SJSA1 (cell line): ENCODE data around the gene MRRF. TPM values are rescaled to one million over a fixed set of nuclear protein-coding genes. Genes with fewer than 3 reads are reported as not detected.
"Not testable (repeated sequence)": the region's sequence is repeated elsewhere in the genome, so short reads cannot be mapped to it uniquely, and the experiment has no call there.

ENCODE experiments used
- DNase-seq, 2 experiments: peaks; one replicate each; pipeline ENCODE4 v3.0.0-alpha.2; 2015 to 2020; ENCODE audit warnings: low spot score in 2 of 2, low read depth in 1 of 2
- H3K27ac ChIP-seq: fragments of 250-450 bp; sonication (Bioruptor Pico); 2 replicates; pipeline ENCODE4 v1.5.1; 2020; ENCODE audit warnings: mild to moderate bottlenecking, moderate library complexity
- H3K27me3 ChIP-seq: fragments of 250-450 bp; sonication (Bioruptor Pico); replicated peaks from 2 replicates; pipeline ENCODE4 v1.5.1; 2020; ENCODE audit warnings: mild to moderate bottlenecking, moderate library complexity
- H3K36me3 ChIP-seq: fragments of 250-450 bp; sonication (Bioruptor Pico); 2 replicates; pipeline ENCODE4 v1.5.1; 2020; ENCODE audit warnings: mild to moderate bottlenecking
- H3K4me1 ChIP-seq: fragments of 250-450 bp; sonication (Bioruptor Pico); replicated peaks from 2 replicates; pipeline ENCODE4 v1.6.1; 2021; ENCODE audit warnings: mild to moderate bottlenecking
- H3K4me3 ChIP-seq: fragments of 250-450 bp; sonication (Bioruptor Pico); 2 replicates; pipeline ENCODE4 v1.5.1; 2020; ENCODE audit warnings: mild to moderate bottlenecking
- H3K9me3 ChIP-seq: fragments of 250-450 bp; sonication (Bioruptor Pico); replicated peaks from 2 replicates; pipeline ENCODE4 v1.5.1; 2020; ENCODE audit warnings: mild to moderate bottlenecking
- total RNA-seq: library from RNA; depleted of rRNA; stranded (reverse); fragments of >200 nt; shearing (Covaris generic); gene quantifications from 2 replicates; pipeline ENCODE4 v1.2.3, GENCODE V29; 2014

Gene MRRF
- total RNA-seq, 1 experiment from 2014 or later, result 21.8 TPM

DNA sequence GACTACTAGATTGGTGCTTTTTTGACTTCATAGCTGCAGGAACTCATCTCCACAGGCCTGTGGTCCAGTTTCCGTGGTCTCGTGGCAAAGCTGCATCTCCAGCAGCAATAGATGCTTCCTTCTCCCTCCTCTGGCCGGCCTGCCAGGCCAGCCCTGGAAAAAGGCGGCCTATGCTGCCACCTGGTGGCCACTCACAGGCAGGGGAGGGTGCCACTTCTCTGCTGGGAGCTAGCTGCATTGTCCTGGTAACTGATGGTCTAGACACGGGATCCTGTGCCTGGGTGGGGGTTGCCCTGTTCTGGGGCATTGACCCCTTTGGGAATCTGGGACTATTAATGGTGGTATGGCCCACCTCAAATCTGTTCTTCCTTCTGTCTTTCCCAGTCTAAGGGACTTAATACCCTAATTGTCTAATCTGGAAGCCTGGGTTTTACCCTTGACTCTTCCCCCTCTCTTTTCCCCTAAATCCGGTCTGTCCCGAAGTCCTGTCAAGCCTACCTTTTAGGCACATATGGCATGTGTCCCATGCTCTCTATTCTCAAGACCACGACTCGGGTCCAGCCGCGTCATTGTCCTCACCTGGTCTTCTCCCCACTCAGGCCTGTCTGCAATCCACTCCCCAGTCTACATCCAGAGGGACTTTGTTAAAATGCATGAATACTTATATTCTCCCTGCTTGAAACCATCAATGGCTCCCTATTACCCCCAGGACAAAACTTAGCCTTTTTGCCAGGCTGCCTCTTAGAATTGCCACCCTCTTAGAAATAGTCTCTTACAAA lies 86.1 kb downstream of the MRRF start:
- no peak overlapping the region for H3K4me3 ChIP-seq
- H3K27ac ChIP-seq, result no peak overlapping the region
- no peaks in the 10 kb centered on the region for H3K9me3 ChIP-seq
- H3K36me3 ChIP-seq, result no peaks in the 10 kb centered on the region
- DNase-seq, result peak; percentile 68 to 74
- peaks cover 7% of the 10 kb centered on the region for H3K27me3 ChIP-seq
- H3K4me1 ChIP-seq, result peaks cover 18% of the 10 kb centered on the region

DNA sequence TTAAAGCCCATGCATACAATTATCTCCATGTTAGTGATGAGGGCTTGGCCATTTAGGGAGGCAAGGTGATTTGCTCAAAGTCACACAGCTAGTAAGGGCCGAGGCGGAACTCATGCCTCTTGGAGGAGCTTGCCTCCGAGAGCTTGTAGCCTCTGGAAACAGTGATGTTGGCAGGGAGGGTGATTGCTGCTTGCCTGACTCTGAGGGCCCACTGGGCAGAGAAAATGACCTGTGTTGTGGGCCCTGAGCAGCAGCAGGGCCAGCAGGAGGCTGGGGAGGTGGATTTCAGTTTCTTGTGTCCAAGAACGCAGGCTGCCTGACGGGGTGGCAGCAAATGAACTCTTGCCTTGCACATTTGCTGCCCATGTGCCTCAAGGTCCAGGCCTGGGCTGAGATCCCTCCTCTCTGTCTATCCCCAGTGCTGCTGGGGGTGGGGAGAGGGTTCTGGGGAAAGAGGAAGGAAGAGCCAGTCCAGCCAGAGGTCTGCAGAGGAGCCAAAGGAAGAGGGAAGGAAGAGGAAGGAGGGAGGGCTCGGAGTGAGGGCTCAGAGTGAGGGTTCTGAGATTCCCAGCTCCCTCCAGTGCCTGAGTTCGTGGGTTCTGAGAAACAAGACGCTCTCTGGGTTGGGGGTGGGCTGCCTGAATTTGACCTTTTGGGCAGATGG lies 90.0 kb downstream of the MRRF start:
- no peak for DNase-seq
- H3K27ac ChIP-seq, result no peak overlapping the region
- no peak overlapping the region for H3K4me3 ChIP-seq
- H3K9me3 ChIP-seq, result no peaks in the 10 kb centered on the region
- no peaks in the 10 kb centered on the region for H3K36me3 ChIP-seq
- H3K4me1 ChIP-seq, result peaks cover 2% of the 10 kb centered on the region; the same call in 1 of the 2 replicates
- no peaks in the 10 kb centered on the region for H3K27me3 ChIP-seq

DNA sequence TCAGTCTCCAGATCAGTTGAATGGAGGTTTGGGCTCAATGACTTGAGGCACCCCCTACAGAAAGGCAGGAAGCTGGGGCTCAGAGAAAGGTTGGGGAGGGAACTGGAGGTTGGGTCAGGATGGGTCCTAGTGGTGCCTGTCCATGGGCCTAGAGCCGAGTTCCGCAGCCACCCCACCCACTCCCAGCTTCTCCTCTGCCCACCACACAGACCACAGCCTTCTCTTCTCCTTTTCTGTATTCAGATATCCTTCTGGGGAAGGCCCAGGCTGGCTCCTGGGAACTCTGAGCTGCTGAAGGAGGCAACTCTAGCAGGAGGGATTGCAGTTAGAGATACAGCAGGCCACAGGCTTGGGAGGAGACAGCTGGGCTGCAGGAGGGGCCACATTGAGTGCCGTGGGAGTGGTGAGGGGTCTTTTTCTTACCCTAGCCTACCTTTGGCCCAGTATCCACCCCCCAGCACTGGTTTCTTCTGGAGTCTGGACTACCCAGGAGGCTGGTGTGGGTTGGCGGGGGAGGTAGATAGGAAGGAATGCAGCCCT lies 90.7 kb downstream of the MRRF start:
- Histone ChIP-seq H3K27me3 (no peaks in the 10 kb centered on the region), H3K27ac (no peak overlapping the region), H3K4me3 (no peak overlapping the region), H3K4me1 (peaks cover 8% of the 10 kb centered on the region), H3K9me3 (no peaks in the 10 kb centered on the region), H3K36me3 (no peaks in the 10 kb centered on the region)
- DNase-seq, result no peak

DNA sequence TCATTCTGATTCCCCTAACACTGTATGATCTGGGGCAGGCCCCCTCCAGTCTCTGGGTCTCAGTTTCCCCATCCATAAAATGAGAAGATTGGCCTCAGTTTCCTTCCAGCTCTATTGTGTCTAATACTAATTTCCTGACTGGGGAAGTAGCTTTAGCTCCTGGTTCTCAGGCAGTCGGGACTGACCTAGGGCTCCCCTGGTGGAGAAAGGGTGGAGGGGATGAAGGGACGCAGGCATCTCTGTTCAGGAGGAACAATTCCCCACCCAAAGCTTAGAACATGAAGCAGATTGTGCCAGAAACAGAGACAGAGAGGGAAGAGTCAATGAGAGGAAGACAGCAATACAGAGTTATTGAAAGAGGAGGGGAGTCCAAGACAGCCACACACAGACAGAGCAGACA lies 91.9 kb downstream of the MRRF start:
- H3K4me3 ChIP-seq, result no peak overlapping the region
- H3K9me3 ChIP-seq, result no peaks in the 10 kb centered on the region
- peaks cover 16% of the 10 kb centered on the region for H3K4me1 ChIP-seq
- H3K27ac ChIP-seq, result no peak overlapping the region
- H3K36me3 ChIP-seq, result no peaks in the 10 kb centered on the region
- DNase-seq, result no peak
- H3K27me3 ChIP-seq, result no peaks in the 10 kb centered on the region

DNA sequence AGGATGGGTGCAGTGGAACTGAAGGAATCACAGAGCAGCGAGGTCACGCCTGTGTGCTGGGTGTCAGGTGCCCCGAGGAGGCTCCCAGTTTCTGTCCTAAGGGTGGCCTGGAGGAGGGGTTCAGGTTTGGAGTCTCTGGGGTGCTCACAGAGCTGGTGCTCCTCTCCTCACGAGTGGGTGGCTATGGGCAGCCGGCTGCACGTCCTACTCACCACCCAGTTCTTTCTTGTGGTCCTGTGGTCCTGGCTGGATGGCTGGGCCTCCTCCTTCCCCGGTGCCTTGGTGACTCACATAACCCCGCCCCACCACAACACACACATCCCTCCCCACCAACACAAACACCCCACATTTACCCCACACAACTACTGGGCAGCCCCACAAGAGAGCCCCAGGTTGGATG lies 96.2 kb downstream of the MRRF start:
- no peaks in the 10 kb centered on the region for H3K27me3 ChIP-seq
- no peaks in the 10 kb centered on the region for H3K9me3 ChIP-seq
- no peak overlapping the region for H3K4me3 ChIP-seq
- no peak overlapping the region for H3K27ac ChIP-seq
- peaks cover 16% of the 10 kb centered on the region for H3K4me1 ChIP-seq
- no peaks in the 10 kb centered on the region for H3K36me3 ChIP-seq
- DNase-seq, result peak in 1 of 2 experiments; percentile 51

DNA sequence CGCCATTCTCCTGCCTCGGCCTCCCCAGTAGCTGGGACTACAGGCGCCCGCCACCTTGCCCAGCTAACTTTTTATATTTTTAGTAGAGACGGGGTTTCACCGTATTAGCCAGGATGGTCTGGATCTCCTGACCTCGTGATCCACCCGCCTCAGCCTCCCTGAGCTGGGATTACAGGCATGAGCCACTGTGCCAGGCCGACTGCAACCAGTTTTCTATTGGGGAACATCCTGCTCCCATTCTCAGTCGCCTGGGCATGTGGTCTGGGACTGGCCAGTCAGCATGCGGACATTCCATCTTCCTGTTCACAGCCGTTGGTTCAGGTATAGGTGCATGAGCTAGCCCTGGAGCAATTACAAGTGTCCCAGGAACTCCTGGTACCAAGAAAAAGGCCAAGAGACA lies 98.4 kb downstream of the MRRF start:
- peaks cover 16% of the 10 kb centered on the region for H3K4me1 ChIP-seq
- not testable (repeated sequence) for H3K27ac ChIP-seq, H3K4me3 ChIP-seq, H3K9me3 ChIP-seq, DNase-seq, H3K36me3 ChIP-seq, H3K27me3 ChIP-seq

DNA sequence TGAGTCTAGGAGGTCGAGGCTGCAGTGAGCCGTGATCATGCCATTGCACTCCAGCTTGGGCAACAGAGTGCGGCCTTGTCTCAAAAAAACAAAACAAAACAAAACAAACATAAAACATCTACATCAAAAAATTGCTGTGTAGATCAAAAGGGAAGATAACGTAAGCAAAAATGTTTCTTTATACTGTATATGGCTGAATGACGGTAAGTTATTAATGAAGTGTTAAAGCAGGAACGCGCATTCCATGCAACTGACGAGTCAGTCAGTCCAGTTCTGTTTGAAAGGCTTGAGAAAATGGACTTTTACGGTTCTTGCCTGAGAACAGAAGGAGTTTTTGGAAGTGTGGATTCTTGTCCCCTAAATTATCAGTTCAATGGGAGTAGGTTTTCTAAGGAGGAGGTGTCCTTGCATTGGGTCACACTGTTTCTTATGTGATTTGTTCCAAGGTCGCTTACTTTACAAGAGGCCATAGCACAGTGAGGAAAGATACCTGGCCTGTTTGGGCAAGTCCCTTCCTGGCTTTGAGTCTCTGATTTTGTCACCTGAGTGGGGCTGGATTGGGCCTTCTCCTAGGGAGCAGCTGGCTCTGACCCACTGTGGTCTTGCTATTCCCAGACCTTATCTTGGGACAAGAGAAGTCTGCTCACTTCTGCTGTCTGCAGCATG lies 99.6 kb downstream of the MRRF start:
- Histone ChIP-seq H3K4me3 (no peak overlapping the region), H3K9me3 (no peaks in the 10 kb centered on the region), H3K36me3 (no peaks in the 10 kb centered on the region), H3K4me1 (peaks cover 16% of the 10 kb centered on the region), H3K27ac (no peak overlapping the region), H3K27me3 (no peaks in the 10 kb centered on the region)
- no peak for DNase-seq

DNA sequence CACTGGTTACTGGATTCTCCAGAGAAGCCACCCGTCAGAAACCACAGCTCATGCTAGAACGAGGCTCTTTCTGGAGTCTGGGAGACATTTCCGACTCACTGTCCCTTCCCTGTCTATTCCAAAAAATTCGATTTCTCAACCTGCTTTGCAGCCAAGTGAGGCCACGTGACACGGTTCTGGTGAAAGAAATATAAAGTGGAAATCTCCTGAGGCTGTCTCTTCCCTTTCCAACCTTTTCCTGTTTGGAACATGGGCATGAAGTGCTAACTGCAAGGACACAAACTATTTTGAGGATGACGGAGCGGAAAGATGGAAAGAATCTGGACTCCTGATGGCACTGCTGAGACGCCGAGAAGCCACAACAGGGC lies 100.1 kb downstream of the MRRF start:
- no peak for DNase-seq
- H3K4me3 ChIP-seq, result no peak overlapping the region
- H3K36me3 ChIP-seq, result no peaks in the 10 kb centered on the region
- no peaks in the 10 kb centered on the region for H3K27me3 ChIP-seq
- peaks cover 13% of the 10 kb centered on the region for H3K4me1 ChIP-seq
- H3K9me3 ChIP-seq, result no peaks in the 10 kb centered on the region
- no peak overlapping the region for H3K27ac ChIP-seq

DNA sequence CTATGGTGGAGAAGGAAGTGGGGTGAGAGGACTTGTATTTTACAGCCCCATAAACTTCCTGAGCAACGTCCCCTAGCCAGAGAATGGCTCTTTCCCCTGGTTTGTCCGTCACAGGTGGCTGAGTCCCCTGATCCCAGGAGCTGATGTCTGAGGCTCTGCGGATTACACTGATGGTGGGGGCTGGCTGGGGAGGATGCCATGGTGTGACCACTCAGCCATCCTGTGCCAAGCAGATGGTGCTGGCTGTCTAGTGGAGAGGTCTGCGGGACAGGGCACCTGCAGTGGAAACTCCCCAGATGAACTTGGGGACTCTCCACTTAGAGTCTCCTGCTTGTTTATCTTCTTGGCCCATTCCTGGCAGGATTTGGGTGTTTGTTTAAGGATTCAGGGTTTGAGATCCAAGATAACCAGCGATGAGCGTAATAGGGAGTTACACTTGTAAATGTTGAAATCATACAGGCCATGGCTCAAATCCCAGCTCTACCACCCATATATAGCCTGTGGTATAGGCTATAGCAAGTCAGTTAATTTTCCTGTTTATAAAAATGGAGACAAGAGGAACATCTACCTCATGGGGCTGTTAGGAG lies 101.5 kb downstream of the MRRF start:
- H3K9me3 ChIP-seq, result no peaks in the 10 kb centered on the region
- no peak overlapping the region for H3K27ac ChIP-seq
- no peaks in the 10 kb centered on the region for H3K36me3 ChIP-seq
- no peak overlapping the region for H3K4me3 ChIP-seq
- H3K4me1 ChIP-seq, result peaks cover under 1% of the 10 kb centered on the region; the same call in 1 of the 2 replicates
- H3K27me3 ChIP-seq, result no peaks in the 10 kb centered on the region
- no peak for DNase-seq

DNA sequence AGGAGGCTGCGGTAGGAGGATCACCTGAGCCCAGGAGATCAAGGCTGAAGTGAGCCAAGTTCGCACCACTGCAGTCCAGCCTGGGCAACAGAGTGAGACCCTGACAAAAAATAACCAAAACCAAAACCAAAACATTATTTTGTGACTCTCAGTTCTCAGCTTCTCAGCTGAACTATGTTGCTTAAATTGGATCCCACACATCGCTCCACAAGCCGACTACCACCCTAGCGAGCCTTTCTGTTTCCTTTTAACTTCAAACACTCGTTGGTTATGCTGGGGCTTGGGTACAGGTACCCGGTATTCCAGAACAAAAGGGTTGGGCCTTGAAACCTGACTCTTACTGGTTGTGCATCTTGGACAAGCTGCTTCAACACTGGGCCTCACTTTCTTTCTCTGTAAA lies 102.4 kb downstream of the MRRF start:
- H3K36me3 ChIP-seq, result no peaks in the 10 kb centered on the region
- H3K4me1 ChIP-seq, result no peaks in the 10 kb centered on the region
- no peak for DNase-seq
- H3K27me3 ChIP-seq, result no peaks in the 10 kb centered on the region
- H3K4me3 ChIP-seq, result no peak overlapping the region
- no peaks in the 10 kb centered on the region for H3K9me3 ChIP-seq
- H3K27ac ChIP-seq, result no peak overlapping the region

DNA sequence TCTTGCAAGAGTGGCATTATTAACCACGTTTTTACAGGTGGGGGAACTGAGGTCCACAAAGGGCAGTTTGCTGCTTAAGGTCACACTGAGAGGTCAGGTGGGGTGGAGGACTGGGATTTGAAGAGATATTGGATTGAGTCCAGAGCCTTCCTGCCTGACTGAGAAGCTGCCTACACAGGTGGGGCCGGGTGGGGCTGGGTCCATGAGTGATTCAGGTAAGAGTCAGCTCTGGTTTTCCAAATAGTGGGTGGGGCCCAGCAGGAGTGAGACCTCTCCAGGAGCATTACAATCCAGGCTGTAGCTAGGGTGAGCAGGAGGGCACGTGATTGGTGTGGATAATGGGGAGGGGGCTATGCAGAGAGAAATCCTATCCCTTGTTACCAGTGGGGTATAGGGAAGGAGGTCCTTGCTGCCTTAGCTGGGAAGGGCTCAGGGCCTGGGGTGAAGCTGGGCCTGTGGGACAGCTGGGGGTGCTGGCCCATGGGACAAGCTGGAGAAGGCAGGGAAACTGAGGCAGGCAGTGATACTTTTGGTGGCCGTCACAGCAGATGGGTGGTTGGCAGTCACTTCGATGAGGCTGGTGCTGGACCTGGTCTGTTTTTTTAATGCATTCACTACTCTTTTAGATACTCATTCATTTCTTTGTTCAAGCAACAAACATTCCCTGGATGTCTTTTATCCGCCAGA lies 103.2 kb downstream of the MRRF start:
- H3K27me3 ChIP-seq, result no peaks in the 10 kb centered on the region
- H3K4me3 ChIP-seq, result no peak overlapping the region
- H3K27ac ChIP-seq, result no peak overlapping the region
- H3K4me1 ChIP-seq, result no peaks in the 10 kb centered on the region
- DNase-seq, result no peak
- H3K36me3 ChIP-seq, result no peaks in the 10 kb centered on the region
- no peaks in the 10 kb centered on the region for H3K9me3 ChIP-seq

DNA sequence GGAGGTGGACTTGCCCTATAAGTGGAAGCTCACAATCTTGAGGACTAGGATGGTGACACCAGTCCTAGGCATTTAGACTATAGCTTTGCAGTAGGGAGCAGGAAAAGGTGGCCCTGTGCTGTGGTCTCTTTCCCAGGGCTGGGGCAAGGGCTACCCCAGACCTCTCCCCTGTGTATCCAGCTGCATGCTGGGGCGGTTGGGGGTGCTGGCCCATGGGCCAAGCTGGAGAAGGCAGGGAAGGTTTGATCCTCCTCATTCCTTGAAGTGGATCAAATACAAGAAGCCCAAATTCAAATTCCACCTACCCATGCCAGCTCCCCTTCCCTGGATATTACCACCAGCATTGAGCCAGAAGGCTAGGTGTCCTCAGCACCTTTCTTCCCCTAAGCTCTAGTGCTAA lies 104.0 kb downstream of the MRRF start:
- Histone ChIP-seq H3K9me3 (no peaks in the 10 kb centered on the region), H3K4me3 (no peak overlapping the region), H3K36me3 (no peaks in the 10 kb centered on the region), H3K27ac (no peak overlapping the region), H3K4me1 (no peaks in the 10 kb centered on the region), H3K27me3 (no peaks in the 10 kb centered on the region)
- no peak for DNase-seq

DNA sequence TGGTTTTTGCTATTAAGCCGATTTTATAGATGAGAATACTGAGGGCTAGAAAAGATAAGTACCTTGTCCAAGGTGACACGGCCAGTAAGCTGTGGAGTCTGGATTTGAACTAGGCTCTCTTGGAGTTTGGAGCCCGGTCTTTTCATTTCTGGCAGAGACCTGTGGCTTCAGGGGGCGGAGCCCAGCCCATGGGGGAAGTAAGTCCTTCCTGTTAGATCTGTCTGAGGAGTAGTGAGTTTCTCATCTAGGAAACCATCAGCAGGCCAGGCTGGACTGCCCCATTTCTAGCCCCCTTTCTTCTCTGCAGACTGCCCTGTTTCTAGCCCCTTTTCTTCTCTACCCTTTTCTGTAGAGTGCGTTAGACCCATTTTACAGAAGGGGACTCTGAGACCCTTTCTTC lies 105.6 kb downstream of the MRRF start:
- Histone ChIP-seq H3K4me1 (peaks cover 5% of the 10 kb centered on the region), H3K4me3 (no peak overlapping the region), H3K27me3 (no peaks in the 10 kb centered on the region), H3K36me3 (no peaks in the 10 kb centered on the region), H3K9me3 (no peaks in the 10 kb centered on the region), H3K27ac (no peak overlapping the region)
- no peak for DNase-seq
